Body of pancreas (tissue), 4 donors: ENCODE measurements around the gene CCDC33. TPM values are rescaled to one million over a fixed set of nuclear protein-coding genes. Genes with fewer than 3 reads are reported as not detected.

Experiments used
- ATAC-seq: fragments of 150-250 bp; one replicate; pipeline ENCODE4 v1.9.1; 2016
- DNase-seq, 4 donors: peaks; one replicate each; pipeline ENCODE4 v3.0.0-alpha.2; 2019
- H3K27ac ChIP-seq, 4 donors: fragments of 200-600 bp; sonication (generic); 1 replicate in 3 of 4; 2 replicates in 1 of 4; pipeline versions ENCODE4 v1.5.1 to v1.6.1; 2016 to 2019; ENCODE audit warnings: mild to moderate bottlenecking in 1 of 4, mixed read lengths in 1 of 4, moderate library complexity in 1 of 4
- H3K27me3 ChIP-seq, 2 donors: fragments of 200-600 bp; sonication (generic); one replicate each; pipeline ENCODE4 v1.6.0; 2016; ENCODE audit warnings: mild to moderate bottlenecking in 1 of 2
- H3K36me3 ChIP-seq, 2 donors: fragments of 200-600 bp; sonication (generic); replicated peaks in 1 of 2; 2 replicates each; pipeline ENCODE4 v1.5.1; 2016; ENCODE audit warnings: low read depth in 2 of 2; ENCODE audit not compliant: insufficient read depth in 1 of 2
- H3K4me1 ChIP-seq: fragments of 200-600 bp; sonication (generic); one replicate; pipeline ENCODE4 v1.6.0; 2016
- H3K4me3 ChIP-seq, 2 donors: fragments of 200-600 bp; sonication (generic); 1 replicate in 1 of 2; 2 replicates in 1 of 2; pipeline ENCODE4 v1.5.1; 2016 to 2019
- H3K9me3 ChIP-seq, 3 donors: fragments of 200-600 bp; sonication (generic); 1 replicate in 2 of 3; 2 replicates in 1 of 3; pipeline ENCODE4 v1.5.1; 2016
- POLR2A ChIP-seq, 3 donors: fragments of 450-650 bp; IDR thresholded peaks; one replicate each; pipeline ENCODE4 v1.6.1; 2016; ENCODE audit warnings: antibody characterized with exemption in 3 of 3, mild to moderate bottlenecking in 2 of 3
- WGBS, 2 donors: methylation state at CpG; one replicate each; pipeline ENCODE4 v1.1.5; 2017; 5-methylcytosine and 5-hydroxymethylcytosine counted together
- intact Hi-C: fragments of 100-400 bp; cut with DNase I; formaldehyde crosslinking; loops from one replicate; pipeline ENCODE4 v1.15.1; 2023
- total RNA-seq, 2 donors: library from RNA; depleted of rRNA; stranded (reverse); fragments of >200 nt; gene quantifications; one replicate each; pipeline ENCODE4 v1.1.0, GENCODE V29; 2016
- TF ChIP-seq, protein P1 (sequence below), 7 experiments: fragments of 450-650 bp in 4 of 7; fragments of 200-600 bp in 3 of 7; sonication (generic) in 3 of 7; IDR thresholded peaks; one replicate each; pipeline ENCODE4 v1.5.1; 2016 to 2019; ENCODE audit warnings: antibody characterized with exemption in 7 of 7

Gene CCDC33
- total RNA-seq, 2 donors from 2014 or later, result not detected

DNA sequence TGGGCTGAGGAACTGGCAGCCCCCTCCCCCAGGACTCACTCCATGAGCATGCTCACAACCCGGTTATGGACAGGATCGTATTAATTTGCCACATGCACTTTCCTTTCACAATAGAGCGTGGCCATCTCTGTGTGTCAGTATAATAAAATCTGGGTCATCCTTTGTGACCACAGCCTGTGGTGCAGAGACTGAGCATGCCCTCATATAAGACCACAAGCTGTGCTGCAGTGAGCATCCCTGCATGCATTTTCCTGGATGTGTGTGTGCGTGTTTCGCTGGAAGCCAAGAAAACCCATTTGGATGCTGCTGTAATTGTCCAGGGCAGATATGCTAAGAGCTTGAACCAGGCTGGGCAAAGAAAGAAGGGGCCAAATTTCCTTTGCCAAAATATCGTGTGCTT lies 91.6 kb downstream of the CCDC33 start:
- intact Hi-C loops, result no loop called here
- Histone ChIP-seq H3K4me1 (no peaks in the 10 kb centered on the region), H3K36me3 (no peaks in the 10 kb centered on the region), H3K27ac (no peak overlapping the region), H3K27me3 (no peaks in the 10 kb centered on the region), H3K4me3 (no peak overlapping the region), H3K9me3 (no peaks in the 10 kb centered on the region)
- 68 to 82% methylated on average over 6 of the region's 6 CpGs for WGBS, 2 donors
- no peak for TF ChIP-seq POLR2A (IDR thresholded peaks at IDR 0.05)
- TF ChIP-seq, protein P1, sequence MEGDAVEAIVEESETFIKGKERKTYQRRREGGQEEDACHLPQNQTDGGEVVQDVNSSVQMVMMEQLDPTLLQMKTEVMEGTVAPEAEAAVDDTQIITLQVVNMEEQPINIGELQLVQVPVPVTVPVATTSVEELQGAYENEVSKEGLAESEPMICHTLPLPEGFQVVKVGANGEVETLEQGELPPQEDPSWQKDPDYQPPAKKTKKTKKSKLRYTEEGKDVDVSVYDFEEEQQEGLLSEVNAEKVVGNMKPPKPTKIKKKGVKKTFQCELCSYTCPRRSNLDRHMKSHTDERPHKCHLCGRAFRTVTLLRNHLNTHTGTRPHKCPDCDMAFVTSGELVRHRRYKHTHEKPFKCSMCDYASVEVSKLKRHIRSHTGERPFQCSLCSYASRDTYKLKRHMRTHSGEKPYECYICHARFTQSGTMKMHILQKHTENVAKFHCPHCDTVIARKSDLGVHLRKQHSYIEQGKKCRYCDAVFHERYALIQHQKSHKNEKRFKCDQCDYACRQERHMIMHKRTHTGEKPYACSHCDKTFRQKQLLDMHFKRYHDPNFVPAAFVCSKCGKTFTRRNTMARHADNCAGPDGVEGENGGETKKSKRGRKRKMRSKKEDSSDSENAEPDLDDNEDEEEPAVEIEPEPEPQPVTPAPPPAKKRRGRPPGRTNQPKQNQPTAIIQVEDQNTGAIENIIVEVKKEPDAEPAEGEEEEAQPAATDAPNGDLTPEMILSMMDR (IDR thresholded peaks at IDR 0.05), result no peak
- DNase-seq (no peak), ATAC-seq (no peak)

GRCh38 chr15:74328331-74329056 lies 92.4 kb downstream of the CCDC33 start:
- TF ChIP-seq, protein P1 (IDR thresholded peaks at IDR 0.05), result no peak
- TF ChIP-seq POLR2A (IDR thresholded peaks at IDR 0.05), result no peak
- ATAC-seq, result no peak
- H3K9me3 ChIP-seq, result no peaks in the 10 kb centered on the region
- no peaks in the 10 kb centered on the region for H3K27me3 ChIP-seq
- H3K4me3 ChIP-seq, result no peak overlapping the region
- no peak overlapping the region for H3K27ac ChIP-seq
- no peaks in the 10 kb centered on the region for H3K36me3 ChIP-seq
- intact Hi-C loops, result no loop called here
- H3K4me1 ChIP-seq, result no peaks in the 10 kb centered on the region
- 37 to 50% methylated on average over 6 to 10 of the region's 10 CpGs for WGBS, 2 donors
- no peak for DNase-seq

DNA sequence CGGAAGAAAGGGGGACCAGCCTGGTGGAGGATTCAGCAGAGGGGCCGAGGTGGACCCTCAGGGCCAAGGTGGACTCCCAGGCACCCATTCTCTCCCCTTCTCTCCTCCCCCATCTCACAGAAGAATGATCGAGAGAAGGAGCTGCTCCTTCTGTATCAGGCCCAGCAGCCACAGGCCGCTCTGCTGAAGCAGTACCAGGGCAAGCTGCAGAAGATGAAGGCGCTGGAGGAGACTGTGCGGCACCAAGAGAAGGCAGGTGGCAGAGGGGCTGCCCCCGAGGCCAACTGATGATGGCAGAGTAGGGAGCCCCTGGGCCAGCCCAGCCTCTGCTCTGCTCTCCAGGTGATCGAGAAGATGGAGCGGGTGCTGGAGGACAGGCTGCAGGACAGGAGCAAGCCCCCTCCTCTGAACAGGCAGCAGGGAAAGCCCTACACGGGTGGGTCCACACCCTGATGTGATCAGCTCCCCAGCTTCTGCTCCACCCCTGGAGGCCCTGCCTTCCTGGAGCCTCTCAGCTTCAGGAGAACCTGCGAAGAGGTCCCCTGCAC lies 94.8 kb downstream of the CCDC33 start:
- H3K36me3 ChIP-seq, result no peaks in the 10 kb centered on the region
- no peak overlapping the region for H3K27ac ChIP-seq
- H3K4me1 ChIP-seq, result no peaks in the 10 kb centered on the region
- WGBS, 2 donors, result 68 to 74% methylated on average over 11 of the region's 11 CpGs
- no peaks in the 10 kb centered on the region for H3K27me3 ChIP-seq
- no peaks in the 10 kb centered on the region for H3K9me3 ChIP-seq
- DNase-seq (no peak), ATAC-seq (no peak)
- TF ChIP-seq, protein P1 (IDR thresholded peaks at IDR 0.05), result no peak
- no peak for TF ChIP-seq POLR2A (IDR thresholded peaks at IDR 0.05)
- H3K4me3 ChIP-seq, result no peak overlapping the region
- intact Hi-C loops, result no loop called here

DNA sequence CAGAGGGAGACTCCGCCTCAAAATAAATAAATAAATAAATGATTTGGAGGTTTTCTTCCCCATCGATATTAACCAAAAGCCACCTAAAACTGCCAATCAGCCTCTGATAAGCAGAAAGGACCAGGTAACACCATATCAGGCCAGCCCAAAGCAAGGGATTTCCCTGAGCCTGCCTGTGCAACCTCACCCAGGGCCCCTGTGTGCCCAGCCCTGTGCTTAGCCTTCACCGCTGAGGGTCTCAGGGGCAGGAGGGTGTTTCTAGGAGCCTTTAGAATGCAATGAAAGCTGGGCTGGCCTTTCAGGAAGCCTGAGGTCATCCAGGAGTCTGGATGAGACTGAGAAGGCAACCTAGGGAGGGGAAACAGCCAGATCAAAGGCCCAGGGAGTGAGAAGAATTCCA lies 95.9 kb downstream of the CCDC33 start:
- H3K27me3 ChIP-seq, result no peaks in the 10 kb centered on the region
- WGBS, 2 donors, result 89 to 92% methylated on average over 3 of the region's 3 CpGs
- no peak for DNase-seq
- intact Hi-C loops, result no loop called here
- no peaks in the 10 kb centered on the region for H3K4me1 ChIP-seq
- no peaks in the 10 kb centered on the region for H3K36me3 ChIP-seq
- TF ChIP-seq, protein P1 (IDR thresholded peaks at IDR 0.05), result no peak
- no peak for TF ChIP-seq POLR2A (IDR thresholded peaks at IDR 0.05)
- no peak for ATAC-seq
- H3K9me3 ChIP-seq, result no peaks in the 10 kb centered on the region
- no peak overlapping the region for H3K27ac ChIP-seq
- H3K4me3 ChIP-seq, result no peak overlapping the region

- DNase-seq (no peak), ATAC-seq (no peak)
- Histone ChIP-seq H3K9me3 (no peaks in the 10 kb centered on the region), H3K4me3 (no peak overlapping the region), H3K36me3 (no peaks in the 10 kb centered on the region), H3K27me3 (no peaks in the 10 kb centered on the region), H3K4me1 (no peaks in the 10 kb centered on the region), H3K27ac (no peak overlapping the region)
- intact Hi-C loops, result no loop called here
- no peak for TF ChIP-seq POLR2A (IDR thresholded peaks at IDR 0.05)
- TF ChIP-seq, protein P1 (IDR thresholded peaks at IDR 0.05), result no peak
- WGBS, 2 donors, result 81% methylated on average over 7 to 10 of the region's 10 CpGs
These were observed 96.5 kb downstream of the CCDC33 start for GRCh38 chr15:74332611-74333010.
